Erythroblast (primary cell): ENCODE measurements around the gene CCDC74A.
"Not testable (repeated sequence)": the region's sequence is repeated elsewhere in the genome, so short reads cannot be mapped to it uniquely, and the experiment has no call there.

Source experiments
- DNase-seq, 2 experiments: peaks; one replicate each; lab custom pipeline; 2025; lab: John Stamatoyannopoulos, UW
- GATA1 ChIP-seq: IDR thresholded peaks from 2 replicates; pipeline ENCODE4 v1.6.1; 2011; ENCODE audit warnings: low read depth, mild to moderate bottlenecking, control low read depth, low read length, moderate library complexity
- POLR2A ChIP-seq: IDR thresholded peaks from 2 replicates; pipeline ENCODE4 v1.6.1; 2011; ENCODE audit warnings: mild to moderate bottlenecking, low read length

CCDC74A gene

GRCh38 chr2:131535526-131535925, 7.8 kb downstream of the CCDC74A start:
- TF ChIP-seq GATA1 (no peak), POLR2A (no peak)
- DNase-seq = no peak

GRCh38 chr2:131535951-131536826, 8.5 kb downstream of the CCDC74A start:
- not testable (repeated sequence) for DNase-seq

GRCh38 chr2:131536841-131537240, 9.2 kb downstream of the CCDC74A start:
- DNase-seq = not testable (repeated sequence)

GRCh38 chr2:131538856-131539255, 11.2 kb downstream of the CCDC74A start:
- not testable (repeated sequence) for DNase-seq

- DNase-seq = no peak
- no peak for TF ChIP-seq GATA1
- no peak for TF ChIP-seq POLR2A
Observed at GRCh38 chr2:131542438-131543384, 15.0 kb downstream of the CCDC74A start.

- TF ChIP-seq GATA1 (no peak), POLR2A (no peak)
Observed at GRCh38 chr2:131543385-131543891, 15.8 kb downstream of the CCDC74A start.

GRCh38 chr2:131544006-131544812, 16.5 kb downstream of the CCDC74A start:
- DNase-seq = not testable (repeated sequence)

More at GRCh38 chr2:131543385-131543891, 15.8 kb downstream of the CCDC74A start:
- DNase-seq = no peak

- DNase-seq = not testable (repeated sequence)
Observed at GRCh38 chr2:131544813-131545165, 17.1 kb downstream of the CCDC74A start.

- TF ChIP-seq GATA1 = no peak
- TF ChIP-seq POLR2A = no peak
- no peak for DNase-seq
Observed at GRCh38 chr2:131552871-131553270, 25.2 kb downstream of the CCDC74A start.

GRCh38 chr2:131556998-131557397, 29.3 kb downstream of the CCDC74A start:
- no peak for TF ChIP-seq GATA1
- TF ChIP-seq POLR2A = no peak

GRCh38 chr2:131557558-131558321, 30.1 kb downstream of the CCDC74A start:
- DNase-seq = no peak

More at GRCh38 chr2:131556998-131557397, 29.3 kb downstream of the CCDC74A start:
- no peak for DNase-seq

GRCh38 chr2:131566371-131566770, 38.7 kb downstream of the CCDC74A start:
- no peak for TF ChIP-seq GATA1
- TF ChIP-seq POLR2A = no peak
- DNase-seq = no peak

More at GRCh38 chr2:131557558-131558321, 30.1 kb downstream of the CCDC74A start:
- no peak for TF ChIP-seq POLR2A

- DNase-seq = no peak
Observed at GRCh38 chr2:131567891-131568290, 40.2 kb downstream of the CCDC74A start.

GRCh38 chr2:131568401-131568800, 40.7 kb downstream of the CCDC74A start:
- not testable (repeated sequence) for DNase-seq

More at GRCh38 chr2:131567891-131568290, 40.2 kb downstream of the CCDC74A start:
- TF ChIP-seq GATA1 (no peak), POLR2A (no peak)
